ENCODE data around the gene KCND3.

KCND3 gene

GRCh38 chr1:111943066-111943465 lies 46.4 kb downstream of the KCND3 start:
- no peak overlapping the region for H3K4me3 ChIP-seq (ENCODE audit: low read length in 2 of 2)
- H3K4ac ChIP-seq (ENCODE audit: low read length) = no peak overlapping the region
- peaks cover 0 to 2% of the 10 kb centered on the region in 2 donors for H3K4me1 ChIP-seq (ENCODE audit: control insufficient read depth in 2 of 2, insufficient read depth in 1 of 2, low read depth in 1 of 2, low read length in 2 of 2)
- H2BK15ac ChIP-seq (ENCODE audit: low read length) = no peak overlapping the region
- no peaks in the 10 kb centered on the region for H3K79me1 ChIP-seq (ENCODE audit: low read depth, low read length)
- H2BK120ac ChIP-seq (ENCODE audit: low read depth, low read length) = no peak overlapping the region
- no peak overlapping the region for H3K9ac ChIP-seq (ENCODE audit: low read depth, low read length, poor library complexity)
- H4K8ac ChIP-seq (ENCODE audit: low read depth, low read length) = no peak overlapping the region
- H2AK5ac ChIP-seq (ENCODE audit: low read depth, low read length) = no peak overlapping the region
- H3K9me3 ChIP-seq (replicated peaks in 1 of 2; ENCODE audit: control insufficient read depth in 2 of 2, insufficient read depth in 1 of 2, low read depth in 1 of 2, low read length in 2 of 2) = no peaks in the 10 kb centered on the region
- no peaks in the 10 kb centered on the region for H3K36me3 ChIP-seq (replicated peaks in 1 of 2; ENCODE audit: control insufficient read depth in 2 of 2, insufficient read depth in 2 of 2, low read length in 2 of 2)
- whole genome bisulfite sequencing, 2 donors (ENCODE audit: extremely low coverage in 2 of 2, insufficient read length in 2 of 2, insufficient replicate concordance in 1 of 2) = no CpG with 5 or more reads among the region's 4 CpGs
- no peak overlapping the region for H3K23ac ChIP-seq (ENCODE audit: low read depth, low read length, poor library complexity)
- no peak overlapping the region for H3K27ac ChIP-seq (replicated peaks; ENCODE audit: low read length)
- DNase-seq (ENCODE audit: low spot score) = no peak
- no peak overlapping the region for H3K4me2 ChIP-seq (ENCODE audit: insufficient read depth, low read length, poor library complexity, severe bottlenecking)
- H3K27me3 ChIP-seq (ENCODE audit: control insufficient read depth in 3 of 3, insufficient read depth in 3 of 3, low read depth in 1 of 3, low read length in 3 of 3) = peaks cover 0 to 5% (median 0%) of the 10 kb centered on the region in 3 experiments
- H3K18ac ChIP-seq (ENCODE audit: low read length) = peak overlapping the region; percentile 42
- no peak overlapping the region for H2BK5ac ChIP-seq (ENCODE audit: low read length)
- no peak overlapping the region for H2AFZ ChIP-seq (ENCODE audit: low read length)
- H2BK12ac ChIP-seq (ENCODE audit: low read length) = no peak overlapping the region
- no peak overlapping the region for H4K91ac ChIP-seq (ENCODE audit: low read depth, low read length, poor library complexity)
- H3K14ac ChIP-seq (ENCODE audit: low read length) = peak overlapping the region; percentile 33

DNA sequence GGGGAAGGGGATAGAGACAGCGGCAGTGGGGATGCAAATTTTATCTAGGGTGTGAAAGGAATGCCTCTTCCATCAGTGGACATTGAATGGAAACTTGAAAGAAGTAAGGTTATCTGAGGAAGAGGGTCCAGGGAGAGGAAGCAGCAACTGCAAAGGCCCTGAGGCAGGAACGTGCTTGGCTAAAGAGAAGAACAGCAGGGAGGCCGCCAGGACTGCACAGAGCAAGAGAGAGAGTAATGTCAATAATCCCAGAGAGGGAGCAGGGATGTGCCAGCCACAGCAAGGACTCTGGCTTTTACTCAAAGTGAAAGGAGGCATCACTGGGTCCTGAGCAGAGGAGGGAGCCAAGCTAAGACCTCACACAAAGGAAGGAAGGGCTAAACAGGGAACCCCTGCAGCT lies 50.9 kb downstream of the KCND3 start:
- no peak overlapping the region for H2BK5ac ChIP-seq (ENCODE audit: low read length)
- H2AFZ ChIP-seq (ENCODE audit: low read length) = no peak overlapping the region
- no peak overlapping the region for H3K4me2 ChIP-seq (ENCODE audit: insufficient read depth, low read length, poor library complexity, severe bottlenecking)
- no peak overlapping the region for H2BK12ac ChIP-seq (ENCODE audit: low read length)
- no peak overlapping the region for H2AK5ac ChIP-seq (ENCODE audit: low read depth, low read length)
- no peak for DNase-seq (ENCODE audit: low spot score)
- no peak overlapping the region for H3K14ac ChIP-seq (ENCODE audit: low read length)
- WGBS, 2 donors (ENCODE audit: extremely low coverage in 2 of 2, insufficient read length in 2 of 2, insufficient replicate concordance in 1 of 2) = no CpG with 5 or more reads among the region's 3 CpGs
- no peak overlapping the region for H3K9ac ChIP-seq (ENCODE audit: low read depth, low read length, poor library complexity)
- H3K4ac ChIP-seq (ENCODE audit: low read length) = no peak overlapping the region
- no peak overlapping the region for H3K27ac ChIP-seq (replicated peaks; ENCODE audit: low read length)
- no peaks in the 10 kb centered on the region for H3K36me3 ChIP-seq (replicated peaks in 1 of 2; ENCODE audit: control insufficient read depth in 2 of 2, insufficient read depth in 2 of 2, low read length in 2 of 2)
- no peaks in the 10 kb centered on the region for H3K9me3 ChIP-seq (replicated peaks in 1 of 2; ENCODE audit: control insufficient read depth in 2 of 2, insufficient read depth in 1 of 2, low read depth in 1 of 2, low read length in 2 of 2)
- no peak overlapping the region for H4K91ac ChIP-seq (ENCODE audit: low read depth, low read length, poor library complexity)
- H2BK120ac ChIP-seq (ENCODE audit: low read depth, low read length) = no peak overlapping the region
- no peak overlapping the region for H3K4me3 ChIP-seq (ENCODE audit: low read length in 2 of 2)
- no peaks in the 10 kb centered on the region for H3K79me1 ChIP-seq (ENCODE audit: low read depth, low read length)
- H3K18ac ChIP-seq (ENCODE audit: low read length) = peak overlapping the region; percentile 9
- peaks cover 0 to 19% (median 0%) of the 10 kb centered on the region in 3 experiments for H3K27me3 ChIP-seq (ENCODE audit: control insufficient read depth in 3 of 3, insufficient read depth in 3 of 3, low read depth in 1 of 3, low read length in 3 of 3)
- H2BK15ac ChIP-seq (ENCODE audit: low read length) = no peak overlapping the region
- H3K23ac ChIP-seq (ENCODE audit: low read depth, low read length, poor library complexity) = no peak overlapping the region
- H4K8ac ChIP-seq (ENCODE audit: low read depth, low read length) = no peak overlapping the region
- H3K4me1 ChIP-seq (ENCODE audit: control insufficient read depth in 2 of 2, insufficient read depth in 1 of 2, low read depth in 1 of 2, low read length in 2 of 2) = no peaks in the 10 kb centered on the region

- Histone ChIP-seq H3K36me3 (replicated peaks in 1 of 2; ENCODE audit: control insufficient read depth in 2 of 2, insufficient read depth in 2 of 2, low read length in 2 of 2) (no peaks in the 10 kb centered on the region), H3K14ac (ENCODE audit: low read length) (no peak overlapping the region)
- no CpG with 5 or more reads among the region's 1 CpG for WGBS, 2 donors (ENCODE audit: extremely low coverage in 2 of 2, insufficient read length in 2 of 2, insufficient replicate concordance in 1 of 2)
These were observed 51.3 kb downstream of the KCND3 start for GRCh38 chr1:111938123-111938522.

GRCh38 chr1:111937147-111937725 lies 52.2 kb downstream of the KCND3 start:
- no peak overlapping the region for H3K14ac ChIP-seq (ENCODE audit: low read length)
- H4K8ac ChIP-seq (ENCODE audit: low read depth, low read length) = no peak overlapping the region

More at GRCh38 chr1:111938123-111938522, 51.3 kb downstream of the KCND3 start:
- H2BK15ac ChIP-seq (ENCODE audit: low read length) = no peak overlapping the region
- H3K4me2 ChIP-seq (ENCODE audit: insufficient read depth, low read length, poor library complexity, severe bottlenecking) = no peak overlapping the region
- H3K9ac ChIP-seq (ENCODE audit: low read depth, low read length, poor library complexity) = no peak overlapping the region
- H2BK5ac ChIP-seq (ENCODE audit: low read length) = no peak overlapping the region
- no peak overlapping the region for H3K18ac ChIP-seq (ENCODE audit: low read length)
- H3K23ac ChIP-seq (ENCODE audit: low read depth, low read length, poor library complexity) = no peak overlapping the region
- H4K8ac ChIP-seq (ENCODE audit: low read depth, low read length) = no peak overlapping the region
- no peak overlapping the region for H2AFZ ChIP-seq (ENCODE audit: low read length)
- no peak overlapping the region for H3K27ac ChIP-seq (replicated peaks; ENCODE audit: low read length)
- H3K4me3 ChIP-seq (ENCODE audit: low read length in 2 of 2) = no peak overlapping the region
- H3K9me3 ChIP-seq (replicated peaks in 1 of 2; ENCODE audit: control insufficient read depth in 2 of 2, insufficient read depth in 1 of 2, low read depth in 1 of 2, low read length in 2 of 2) = no peaks in the 10 kb centered on the region
- H2BK120ac ChIP-seq (ENCODE audit: low read depth, low read length) = no peak overlapping the region
- H2AK5ac ChIP-seq (ENCODE audit: low read depth, low read length) = no peak overlapping the region
- H3K4me1 ChIP-seq (ENCODE audit: control insufficient read depth in 2 of 2, insufficient read depth in 1 of 2, low read depth in 1 of 2, low read length in 2 of 2) = no peaks in the 10 kb centered on the region
- peaks cover 0 to 19% (median 0%) of the 10 kb centered on the region in 3 experiments for H3K27me3 ChIP-seq (ENCODE audit: control insufficient read depth in 3 of 3, insufficient read depth in 3 of 3, low read depth in 1 of 3, low read length in 3 of 3)
- no peak for DNase-seq (ENCODE audit: low spot score)
- no peak overlapping the region for H3K4ac ChIP-seq (ENCODE audit: low read length)
- H2BK12ac ChIP-seq (ENCODE audit: low read length) = no peak overlapping the region
- H3K79me1 ChIP-seq (ENCODE audit: low read depth, low read length) = no peaks in the 10 kb centered on the region
- no peak overlapping the region for H4K91ac ChIP-seq (ENCODE audit: low read depth, low read length, poor library complexity)

More at GRCh38 chr1:111937147-111937725, 52.2 kb downstream of the KCND3 start:
- no peak for DNase-seq (ENCODE audit: low spot score)
- no peaks in the 10 kb centered on the region for H3K79me1 ChIP-seq (ENCODE audit: low read depth, low read length)
- no peak overlapping the region for H2AFZ ChIP-seq (ENCODE audit: low read length)
- no CpG with 5 or more reads among the region's 6 CpGs for WGBS, 2 donors (ENCODE audit: extremely low coverage in 2 of 2, insufficient read length in 2 of 2, insufficient replicate concordance in 1 of 2)
- H2AK5ac ChIP-seq (ENCODE audit: low read depth, low read length) = no peak overlapping the region
- no peaks in the 10 kb centered on the region for H3K9me3 ChIP-seq (replicated peaks in 1 of 2; ENCODE audit: control insufficient read depth in 2 of 2, insufficient read depth in 1 of 2, low read depth in 1 of 2, low read length in 2 of 2)
- no peak overlapping the region for H3K27ac ChIP-seq (replicated peaks; ENCODE audit: low read length)
- no peak overlapping the region for H2BK15ac ChIP-seq (ENCODE audit: low read length)
- H3K9ac ChIP-seq (ENCODE audit: low read depth, low read length, poor library complexity) = no peak overlapping the region
- H3K18ac ChIP-seq (ENCODE audit: low read length) = no peak overlapping the region
- H3K4me1 ChIP-seq (ENCODE audit: control insufficient read depth in 2 of 2, insufficient read depth in 1 of 2, low read depth in 1 of 2, low read length in 2 of 2) = no peaks in the 10 kb centered on the region
- no peak overlapping the region for H3K23ac ChIP-seq (ENCODE audit: low read depth, low read length, poor library complexity)
- H4K91ac ChIP-seq (ENCODE audit: low read depth, low read length, poor library complexity) = no peak overlapping the region
- no peak overlapping the region for H2BK12ac ChIP-seq (ENCODE audit: low read length)
- H3K4me2 ChIP-seq (ENCODE audit: insufficient read depth, low read length, poor library complexity, severe bottlenecking) = no peak overlapping the region
- no peak overlapping the region for H2BK5ac ChIP-seq (ENCODE audit: low read length)
- H3K4me3 ChIP-seq (ENCODE audit: low read length in 2 of 2) = no peak overlapping the region
- H3K27me3 ChIP-seq (ENCODE audit: control insufficient read depth in 3 of 3, insufficient read depth in 3 of 3, low read depth in 1 of 3, low read length in 3 of 3) = peaks cover 0 to 19% (median 0%) of the 10 kb centered on the region in 3 experiments
- H3K4ac ChIP-seq (ENCODE audit: low read length) = no peak overlapping the region
- no peak overlapping the region for H2BK120ac ChIP-seq (ENCODE audit: low read depth, low read length)
- no peaks in the 10 kb centered on the region for H3K36me3 ChIP-seq (replicated peaks in 1 of 2; ENCODE audit: control insufficient read depth in 2 of 2, insufficient read depth in 2 of 2, low read length in 2 of 2)

Data from neuronal stem cell (in vitro differentiated cells).